HCT116 (cell line): Measurements from ENCODE around the gene NSUN4. TPM values are rescaled to one million over a fixed set of nuclear protein-coding genes. Genes with fewer than 3 reads are reported as not detected.

Experiments used
- ATAC-seq: fragments of 200-7000 bp; cut with Tn5 transposase; 2 replicates; pipeline ENCODE4 v1.9.1; 2020; ENCODE audit warnings: mild to moderate bottlenecking, moderate library complexity
- BruUV-seq: library from RNA; stranded (reverse); fragments of 400-500 nt; replicated peaks from 2 replicates; lab custom pipeline; 2021; lab: Mats Ljungman, UMichigan
- CTCF ChIA-PET: fragments of 300-600 bp; sonication (Branson Sonifier 250); formaldehyde crosslinking; loops from one replicate; lab custom pipeline; 2021; ENCODE audit warnings: antibody characterized with exemption; lab: Charles Lee
- POLR2A ChIA-PET: fragments of 300-600, 350-600 bp; sonication (Branson Sonifier 250); formaldehyde crosslinking; loops from one replicate; lab custom pipeline; 2021; ENCODE audit warnings: antibody characterized with exemption; lab: Charles Lee
- RAD21 ChIA-PET, 2 experiments: fragments of 300-600 bp; sonication (Branson Sonifier 250); formaldehyde crosslinking; loops; one replicate each; lab custom pipeline; 2023; ENCODE audit warnings: low total read pairs in 2 of 2; ENCODE audit not compliant: uncharacterized antibody in 2 of 2, unreplicated experiment in 2 of 2, low non-redundant PET in 1 of 2; lab: Charles Lee
- DNase-seq: peaks from one replicate; pipeline ENCODE4 v3.0.0-alpha.2; 2010; ENCODE audit warnings: low read depth, low spot score
- H2AFZ ChIP-seq: fragments of 200-600 bp; shearing (Covaris generic), sonication (generic); 2 replicates; pipeline ENCODE4 v1.6.1; 2017; ENCODE audit warnings: low read depth, mixed run types, mixed read lengths, antibody characterized with exemption, low read length; ENCODE audit not compliant: poor library complexity, severe bottlenecking
- H3K27ac ChIP-seq: 2 replicates; pipeline ENCODE4 v1.5.1; 2012; ENCODE audit warnings: low read depth, low read length
- H3K27me3 ChIP-seq: fragments of 200-600 bp; sonication (generic); 2 replicates; pipeline ENCODE4 v1.6.1; 2016; ENCODE audit warnings: mixed run types, low read length, mixed read lengths; ENCODE audit not compliant: insufficient read depth
- H3K36me3 ChIP-seq, 2 experiments: fragments of 200-500 bp in 1 of 2; fragments of 200-600 bp in 1 of 2; sonication (Bioruptor generic) in 1 of 2; sonication (generic) in 1 of 2; 2 replicates each; pipeline versions ENCODE4 v1.5.1 to v1.6.1; 2014 to 2016; ENCODE audit warnings: low read length in 2 of 2, inconsistent platforms in 1 of 2, mixed read lengths in 1 of 2, mixed run types in 1 of 2; ENCODE audit not compliant: insufficient read depth in 2 of 2, control insufficient read depth in 1 of 2
- H3K4me1 ChIP-seq, 2 experiments: fragments of 200-600 bp in 1 of 2; sonication (generic) in 1 of 2; 2 replicates each; pipeline versions ENCODE4 v1.5.1 to v1.6.1; 2012 to 2017; ENCODE audit warnings: low read length in 2 of 2, inconsistent platforms in 1 of 2, mild to moderate bottlenecking in 1 of 2, mixed read lengths in 1 of 2, mixed run types in 1 of 2, moderate library complexity in 1 of 2; ENCODE audit not compliant: insufficient read depth in 2 of 2, control insufficient read depth in 1 of 2
- H3K4me2 ChIP-seq: fragments of 200-600 bp; sonication (generic); 2 replicates; pipeline ENCODE4 v1.6.1; 2017; ENCODE audit warnings: mixed run types, low read length, mixed read lengths
- H3K4me3 ChIP-seq, 2 experiments: fragments of 200-600 bp in 1 of 2; sonication (generic) in 1 of 2; replicated peaks in 1 of 2; 2 replicates each; pipeline ENCODE4 v1.5.1; 2011 to 2016; ENCODE audit warnings: low read length in 2 of 2, control low read depth in 1 of 2, low read depth in 1 of 2, mild to moderate bottlenecking in 1 of 2, mixed read lengths in 1 of 2, mixed run types in 1 of 2
- H3K79me2 ChIP-seq: fragments of 200-600 bp; sonication (generic); 2 replicates; pipeline ENCODE4 v1.6.1; 2017; ENCODE audit warnings: mild to moderate bottlenecking, mixed run types, low read length, moderate library complexity, mixed read lengths; ENCODE audit not compliant: insufficient read depth
- H3K9ac ChIP-seq: fragments of 200-600 bp; sonication (generic); 2 replicates; pipeline ENCODE4 v1.6.1; 2016; ENCODE audit warnings: low read length, mixed read lengths
- H3K9me2 ChIP-seq: fragments of 200-600 bp; sonication (generic), shearing (Covaris generic); 2 replicates; pipeline ENCODE4 v1.6.1; 2017; ENCODE audit warnings: mixed run types, mild to moderate bottlenecking, moderate library complexity; ENCODE audit not compliant: insufficient read depth
- H3K9me3 ChIP-seq, 2 experiments: fragments of 200-500 bp in 1 of 2; fragments of 200-600 bp in 1 of 2; sonication (Bioruptor generic) in 1 of 2; sonication (generic) in 1 of 2; 2 replicates each; pipeline ENCODE4 v1.6.1; 2014 to 2017; ENCODE audit warnings: low read length in 2 of 2, mixed read lengths in 2 of 2, inconsistent platforms in 1 of 2, low read depth in 1 of 2, mild to moderate bottlenecking in 1 of 2, mixed run types in 1 of 2, moderate library complexity in 1 of 2; ENCODE audit not compliant: control insufficient read depth in 1 of 2, insufficient read depth in 1 of 2
- H4K20me1 ChIP-seq: fragments of 200-600 bp; sonication (generic), shearing (Covaris generic); 2 replicates; pipeline ENCODE4 v1.6.1; 2017; ENCODE audit warnings: mixed run types, mild to moderate bottlenecking, moderate library complexity; ENCODE audit not compliant: insufficient read depth
- CBX3 ChIP-seq: IDR thresholded peaks from 2 replicates; pipeline ENCODE4 v1.6.1; 2012; ENCODE audit warnings: low read depth
- CEBPB ChIP-seq: IDR thresholded peaks from 2 replicates; pipeline ENCODE4 v1.6.1; 2012; ENCODE audit warnings: low read depth
- CTCF ChIP-seq, 3 experiments: fragments of 200-600 bp in 1 of 3; sonication (generic) in 1 of 3; IDR thresholded peaks in 2 of 3; conservative IDR thresholded peaks in 1 of 3; 2 replicates each; pipeline ENCODE4 v1.5.1; 2012 to 2017; ENCODE audit warnings: low read depth in 2 of 3, low read length in 2 of 3, antibody characterized with exemption in 1 of 3, borderline replicate concordance in 1 of 3, control low read depth in 1 of 3, mild to moderate bottlenecking in 1 of 3, mixed read lengths in 1 of 3, mixed run types in 1 of 3, moderate library complexity in 1 of 3; ENCODE audit not compliant: insufficient read depth in 1 of 3
- EGR1 ChIP-seq: IDR thresholded peaks from 2 replicates; pipeline ENCODE4 v1.6.1; 2012; ENCODE audit warnings: low read depth
- ELF1 ChIP-seq: IDR thresholded peaks from 2 replicates; pipeline ENCODE4 v1.6.1; 2012; ENCODE audit warnings: low read depth, borderline replicate concordance
- EZH2 ChIP-seq: fragments of 200-600 bp; sonication (generic); IDR thresholded peaks from 2 replicates; pipeline ENCODE4 v1.6.1; 2017; ENCODE audit warnings: antibody characterized with exemption, mixed run types
- EZH2phosphoT487 ChIP-seq: fragments of 200-600 bp; IDR thresholded peaks from 2 replicates; pipeline ENCODE4 v1.6.1; 2018; ENCODE audit warnings: antibody characterized with exemption, borderline replicate concordance
- FOSL1 ChIP-seq: IDR thresholded peaks from 2 replicates; pipeline ENCODE4 v1.6.1; 2012; ENCODE audit warnings: low read depth
- JUND ChIP-seq: IDR thresholded peaks from 2 replicates; pipeline ENCODE4 v1.6.1; 2012
- POLR2A ChIP-seq: IDR thresholded peaks from 2 replicates; pipeline ENCODE4 v1.7.0; 2011; ENCODE audit warnings: borderline replicate concordance; ENCODE audit not compliant: insufficient read depth, insufficient read length; ENCODE audit errors: extremely low read depth
- POLR2AphosphoS5 ChIP-seq: IDR thresholded peaks from 2 replicates; pipeline ENCODE4 v1.6.1; 2011; ENCODE audit warnings: mild to moderate bottlenecking, low read depth, low read length, moderate library complexity
- SIN3A ChIP-seq: IDR thresholded peaks from 2 replicates; pipeline ENCODE4 v1.6.1; 2012; ENCODE audit warnings: low read depth
- SP1 ChIP-seq: IDR thresholded peaks from 2 replicates; pipeline ENCODE4 v1.6.1; 2012; ENCODE audit warnings: low read depth
- SRF ChIP-seq: IDR thresholded peaks from 2 replicates; pipeline ENCODE4 v1.6.1; 2012; ENCODE audit warnings: low read depth
- TCF7L2 ChIP-seq: IDR thresholded peaks from 2 replicates; pipeline ENCODE4 v1.7.0; 2011; ENCODE audit warnings: borderline replicate concordance, inconsistent platforms; ENCODE audit not compliant: insufficient read depth, insufficient read length; ENCODE audit errors: extremely low read depth
- YY1 ChIP-seq: IDR thresholded peaks from 2 replicates; pipeline ENCODE4 v1.6.1; 2011; ENCODE audit warnings: low read length, low read depth, moderate library complexity, mild to moderate bottlenecking; ENCODE audit not compliant: insufficient replicate concordance; ENCODE audit errors: extremely low read depth
- ZBTB33 ChIP-seq: IDR thresholded peaks from 2 replicates; pipeline ENCODE4 v1.6.1; 2011; ENCODE audit warnings: mild to moderate bottlenecking, low read length, moderate library complexity; ENCODE audit not compliant: insufficient replicate concordance; ENCODE audit errors: extremely low read depth
- ZFX ChIP-seq: fragments of 450-650 bp; IDR thresholded peaks from 2 replicates; pipeline ENCODE4 v1.6.1; 2017
- intact Hi-C: fragments of 100-400 bp; cut with micrococcal nuclease; formaldehyde crosslinking; loops from 2 replicates; pipeline ENCODE4 v1.10.0; 2022
- total RNA-seq: library from RNA; stranded (reverse); gene quantifications from one replicate; pipeline ENCODE4 v1.2.1, GENCODE V29; 2021; ENCODE audit not compliant: unreplicated experiment
- TF ChIP-seq, protein P1 (sequence below): IDR thresholded peaks from 2 replicates; pipeline ENCODE4 v1.6.1; 2012
- TF ChIP-seq, protein P2 (sequence below): IDR thresholded peaks from 2 replicates; pipeline ENCODE4 v1.6.1; 2012; ENCODE audit warnings: low read depth

NSUN4 gene
- total RNA-seq, 1 experiment from 2014 or later, result 27.8 TPM

- peak overlapping the region; percentile 63 for H3K4me2 ChIP-seq
- no peak for TF ChIP-seq POLR2A
- TF ChIP-seq TCF7L2, result peak; percentile 59
- TF ChIP-seq SP1, result peak; percentile 99
- no peak for TF ChIP-seq EGR1
- no peak for TF ChIP-seq ZBTB33
- peak; percentile 83 for TF ChIP-seq YY1
- no peak for TF ChIP-seq EZH2
- TF ChIP-seq JUND, result no peak
- TF ChIP-seq SIN3A, result no peak
- TF ChIP-seq, protein P1, sequence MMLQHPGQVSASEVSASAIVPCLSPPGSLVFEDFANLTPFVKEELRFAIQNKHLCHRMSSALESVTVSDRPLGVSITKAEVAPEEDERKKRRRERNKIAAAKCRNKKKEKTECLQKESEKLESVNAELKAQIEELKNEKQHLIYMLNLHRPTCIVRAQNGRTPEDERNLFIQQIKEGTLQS, result no peak
- no peak for TF ChIP-seq CEBPB
- TF ChIP-seq SRF, result no peak
- TF ChIP-seq FOSL1, result no peak
- TF ChIP-seq ZFX, result no peak
- TF ChIP-seq CTCF (IDR thresholded peaks at IDR 0.05 in 2 of 3, conservative IDR thresholded peaks at IDR 0.05 in 1 of 3; ENCODE audit: borderline replicate concordance in 1 of 3, insufficient read depth in 1 of 3, low read depth in 2 of 3, low read length in 2 of 3), result no peak
- TF ChIP-seq, protein P2, sequence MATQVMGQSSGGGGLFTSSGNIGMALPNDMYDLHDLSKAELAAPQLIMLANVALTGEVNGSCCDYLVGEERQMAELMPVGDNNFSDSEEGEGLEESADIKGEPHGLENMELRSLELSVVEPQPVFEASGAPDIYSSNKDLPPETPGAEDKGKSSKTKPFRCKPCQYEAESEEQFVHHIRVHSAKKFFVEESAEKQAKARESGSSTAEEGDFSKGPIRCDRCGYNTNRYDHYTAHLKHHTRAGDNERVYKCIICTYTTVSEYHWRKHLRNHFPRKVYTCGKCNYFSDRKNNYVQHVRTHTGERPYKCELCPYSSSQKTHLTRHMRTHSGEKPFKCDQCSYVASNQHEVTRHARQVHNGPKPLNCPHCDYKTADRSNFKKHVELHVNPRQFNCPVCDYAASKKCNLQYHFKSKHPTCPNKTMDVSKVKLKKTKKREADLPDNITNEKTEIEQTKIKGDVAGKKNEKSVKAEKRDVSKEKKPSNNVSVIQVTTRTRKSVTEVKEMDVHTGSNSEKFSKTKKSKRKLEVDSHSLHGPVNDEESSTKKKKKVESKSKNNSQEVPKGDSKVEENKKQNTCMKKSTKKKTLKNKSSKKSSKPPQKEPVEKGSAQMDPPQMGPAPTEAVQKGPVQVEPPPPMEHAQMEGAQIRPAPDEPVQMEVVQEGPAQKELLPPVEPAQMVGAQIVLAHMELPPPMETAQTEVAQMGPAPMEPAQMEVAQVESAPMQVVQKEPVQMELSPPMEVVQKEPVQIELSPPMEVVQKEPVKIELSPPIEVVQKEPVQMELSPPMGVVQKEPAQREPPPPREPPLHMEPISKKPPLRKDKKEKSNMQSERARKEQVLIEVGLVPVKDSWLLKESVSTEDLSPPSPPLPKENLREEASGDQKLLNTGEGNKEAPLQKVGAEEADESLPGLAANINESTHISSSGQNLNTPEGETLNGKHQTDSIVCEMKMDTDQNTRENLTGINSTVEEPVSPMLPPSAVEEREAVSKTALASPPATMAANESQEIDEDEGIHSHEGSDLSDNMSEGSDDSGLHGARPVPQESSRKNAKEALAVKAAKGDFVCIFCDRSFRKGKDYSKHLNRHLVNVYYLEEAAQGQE, result no peak
- no peak for TF ChIP-seq ELF1
- no peak for TF ChIP-seq POLR2AphosphoS5
- no peak for TF ChIP-seq EZH2phosphoT487
- no peak; the same call in 1 of the 2 replicates for TF ChIP-seq CBX3
Measured at GRCh38 chr1:46401964-46402626, 61.5 kb downstream of the NSUN4 start.

More at GRCh38 chr1:46401964-46402626, 61.5 kb downstream of the NSUN4 start:
- Histone ChIP-seq H3K27ac (no peak overlapping the region), H3K4me1 (peaks cover 8 to 18% of the 10 kb centered on the region in 2 experiments; a peak in 3 of 4 replicates), H3K9me3 (no peaks in the 10 kb centered on the region), H3K36me3 (no peaks in the 10 kb centered on the region), H3K27me3 (no peaks in the 10 kb centered on the region), H3K9ac (peak overlapping the region; percentile 14; the same call in 1 of the 2 replicates), H4K20me1 (no peaks in the 10 kb centered on the region), H3K9me2 (no peaks in the 10 kb centered on the region), H2AFZ (no peak overlapping the region), H3K4me3 (peak overlapping the region in 1 of 2 experiments; percentile 20; a peak in 1 of 4 replicates), H3K79me2 (no peaks in the 10 kb centered on the region)
- ATAC-seq (peak; percentile 90), DNase-seq (peak; percentile 43)
- RAD21 ChIA-PET, result no interaction called here
- BruUV-seq, result no TSS peak
- POLR2A ChIA-PET, result no interaction called here
- intact Hi-C loops, result loop anchor here (1.0 kb wide), 1 partner anchor 8 kb away; the partner anchor contains the start of gene FAAH
- CTCF ChIA-PET, result interaction anchor here (0.8 kb wide), 1 partner anchor 40 kb away, joined by 3 read pairs; no protein-coding TSS in a partner anchor
